GM18868 (cell line): ENCODE results near the gene GALR3.
A peak's percentile ranks its signal among the peaks of the same experiment; 100 is the strongest.

Experiments
- ATAC-seq: cut with Tn5 transposase; IDR thresholded peaks from one replicate; pipeline ENCODE4 v1.9.1; 2021; ENCODE audit warnings: mild to moderate bottlenecking, moderate library complexity; ENCODE audit not compliant: unreplicated experiment

Gene GALR3

GRCh38 chr22:37803195-37803638 is 20.0 kb upstream of the GALR3 start:
- no peak for ATAC-seq

GRCh38 chr22:37803639-37804351 is 19.4 kb upstream of the GALR3 start:
- ATAC-seq = no peak

GRCh38 chr22:37804352-37804880 is 18.8 kb upstream of the GALR3 start:
- no peak for ATAC-seq

- no peak for ATAC-seq
Observed at GRCh38 chr22:37804881-37805809, 18.0 kb upstream of the GALR3 start.

- ATAC-seq = no peak
Observed at GRCh38 chr22:37805810-37806277, 17.3 kb upstream of the GALR3 start.

- no peak for ATAC-seq
Observed at GRCh38 chr22:37806409-37807333, 16.5 kb upstream of the GALR3 start.

GRCh38 chr22:37807410-37808293 is 15.5 kb upstream of the GALR3 start, which contains the start of gene GCAT:
Gene GCAT, plus strand, starts transcription at chr22:37807934. Its CDS starts 34 bp downstream, at chr22:37807968.
- peak; percentile 82 for ATAC-seq

GRCh38 chr22:37808294-37808657 is 14.9 kb upstream of the GALR3 start:
- ATAC-seq = no peak

GRCh38 chr22:37809672-37810333 is 13.4 kb upstream of the GALR3 start:
- ATAC-seq = no peak

GRCh38 chr22:37811867-37812266 is 11.3 kb upstream of the GALR3 start:
- ATAC-seq = no peak

- ATAC-seq = no peak
Observed at GRCh38 chr22:37812869-37813678, 10.1 kb upstream of the GALR3 start.

GRCh38 chr22:37815593-37815992 is 7.6 kb upstream of the GALR3 start:
- no peak for ATAC-seq

- ATAC-seq = no peak
Observed at GRCh38 chr22:37816543-37817180, 6.5 kb upstream of the GALR3 start.

- ATAC-seq = no peak
Observed at GRCh38 chr22:37817705-37818408, 5.3 kb upstream of the GALR3 start.

GRCh38 chr22:37818409-37819104 is 4.6 kb upstream of the GALR3 start:
- no peak for ATAC-seq

GRCh38 chr22:37819105-37819433 is 4.1 kb upstream of the GALR3 start:
- no peak for ATAC-seq

GRCh38 chr22:37820350-37820749 is 2.8 kb upstream of the GALR3 start:
- ATAC-seq = no peak
